Activated CD4-positive, alpha-beta memory T cell treated with anti-CD3 and anti-CD28 coated beads for 36 hours (primary cell): ENCODE data around the gene ATCAY. TPM values are rescaled to one million over a fixed set of nuclear protein-coding genes. Genes with fewer than 3 reads are reported as not detected.
"Not testable (repeated sequence)": the region's sequence is repeated elsewhere in the genome, so short reads cannot be mapped to it uniquely, and the experiment has no call there.

Experiments
- CTCF ChIA-PET: fragments of 350-600 bp; sonication (Branson Sonifier 250); formaldehyde crosslinking; loops from one replicate; lab custom pipeline; 2021; ENCODE audit warnings: antibody characterized with exemption, inconsistent platforms; lab: Charles Lee
- POLR2A ChIA-PET: fragments of 350-600 bp; sonication (Branson Sonifier 250); formaldehyde crosslinking; loops from one replicate; lab custom pipeline; 2021; ENCODE audit warnings: antibody characterized with exemption; lab: Charles Lee
- DNase-seq: peaks from one replicate; pipeline ENCODE4 v3.0.0-alpha.2; 2020
- H3K27ac Mint-ChIP-seq: one replicate; pipeline ENCODE4 v1.8.0; 2021; ENCODE audit warnings: mixed read lengths
- H3K27me3 Mint-ChIP-seq: one replicate; pipeline ENCODE4 v1.8.0; 2021; ENCODE audit warnings: mixed read lengths
- H3K36me3 Mint-ChIP-seq: one replicate; pipeline ENCODE4 v1.8.0; 2021; ENCODE audit warnings: mixed read lengths
- H3K4me1 Mint-ChIP-seq: one replicate; pipeline ENCODE4 v1.8.0; 2021; ENCODE audit warnings: low read depth, mixed read lengths
- H3K4me3 Mint-ChIP-seq: one replicate; pipeline ENCODE4 v1.8.0; 2021; ENCODE audit warnings: mild to moderate bottlenecking, mixed read lengths
- H3K9me3 Mint-ChIP-seq: one replicate; pipeline ENCODE4 v1.8.0; 2021; ENCODE audit warnings: mixed read lengths
- intact Hi-C: fragments of 100-400 bp; cut with micrococcal nuclease; formaldehyde crosslinking; loops from one replicate; pipeline ENCODE4 v1.15.1; 2023
- total RNA-seq, 2 experiments: library from RNA; stranded (reverse); gene quantifications; one replicate each; pipeline ENCODE4 v1.2.3, GENCODE V29; 2021

Gene ATCAY
- total RNA-seq, 2 experiments from 2014 or later = not detected

- Mint-ChIP-seq H3K4me3 (no peak overlapping the region), H3K27ac (no peak overlapping the region), H3K9me3 (no peaks in the 10 kb centered on the region), H3K36me3 (no peaks in the 10 kb centered on the region), H3K27me3 (peaks cover 2% of the 10 kb centered on the region), H3K4me1 (no peaks in the 10 kb centered on the region)
- DNase-seq = no peak
- ChIA-PET CTCF (interaction anchor here (0.7 kb wide), 1 partner anchor 479 kb away, joined by 3 read pairs; no protein-coding TSS in a partner anchor), POLR2A (no interaction called here)
- intact Hi-C loops = no loop called here
These were observed 13.2 kb downstream of the ATCAY start for GRCh38 chr19:3893509-3894179.

GRCh38 chr19:3894959-3895358, 14.5 kb downstream of the ATCAY start:
- H3K4me3 Mint-ChIP-seq, H3K4me1 Mint-ChIP-seq, H3K27me3 Mint-ChIP-seq, DNase-seq, POLR2A ChIA-PET, H3K36me3 Mint-ChIP-seq, intact Hi-C loops, H3K27ac Mint-ChIP-seq, H3K9me3 Mint-ChIP-seq, CTCF ChIA-PET: not testable (repeated sequence)

- intact Hi-C loops = no loop called here
- peaks cover 3% of the 10 kb centered on the region for H3K27me3 Mint-ChIP-seq
- no peaks in the 10 kb centered on the region for H3K36me3 Mint-ChIP-seq
- no peak overlapping the region for H3K27ac Mint-ChIP-seq
- POLR2A ChIA-PET = no interaction called here
- H3K4me3 Mint-ChIP-seq = no peak overlapping the region
- no peaks in the 10 kb centered on the region for H3K4me1 Mint-ChIP-seq
- no peak for DNase-seq
- H3K9me3 Mint-ChIP-seq = peaks cover 3% of the 10 kb centered on the region
- CTCF ChIA-PET = no interaction called here
These were observed 15.3 kb downstream of the ATCAY start for GRCh38 chr19:3895788-3896187.

- Mint-ChIP-seq H3K27ac (no peak overlapping the region), H3K4me3 (no peak overlapping the region), H3K4me1 (no peaks in the 10 kb centered on the region), H3K9me3 (peaks cover 3% of the 10 kb centered on the region), H3K36me3 (no peaks in the 10 kb centered on the region), H3K27me3 (peaks cover 5% of the 10 kb centered on the region)
- intact Hi-C loops = no loop called here
- ChIA-PET CTCF (no interaction called here), POLR2A (no interaction called here)
- DNase-seq = no peak
These were observed 17.5 kb downstream of the ATCAY start for GRCh38 chr19:3897936-3898335.

GRCh38 chr19:3898426-3898825, 17.9 kb downstream of the ATCAY start:
- no peak overlapping the region for H3K4me3 Mint-ChIP-seq

GRCh38 chr19:3899531-3900294, 19.2 kb downstream of the ATCAY start:
- no peaks in the 10 kb centered on the region for H3K36me3 Mint-ChIP-seq
- H3K27me3 Mint-ChIP-seq = peaks cover 6% of the 10 kb centered on the region
- no peak overlapping the region for H3K4me3 Mint-ChIP-seq
- intact Hi-C loops = no loop called here
- ChIA-PET POLR2A (no interaction called here), CTCF (no interaction called here)
- H3K9me3 Mint-ChIP-seq = peaks cover 3% of the 10 kb centered on the region
- H3K4me1 Mint-ChIP-seq = no peaks in the 10 kb centered on the region
- no peak overlapping the region for H3K27ac Mint-ChIP-seq
- DNase-seq = no peak

More at GRCh38 chr19:3898426-3898825, 17.9 kb downstream of the ATCAY start:
- CTCF ChIA-PET = no interaction called here
- Mint-ChIP-seq H3K36me3 (no peaks in the 10 kb centered on the region), H3K27me3 (peaks cover 5% of the 10 kb centered on the region), H3K9me3 (peaks cover 3% of the 10 kb centered on the region), H3K27ac (no peak overlapping the region), H3K4me1 (no peaks in the 10 kb centered on the region)
- intact Hi-C loops = no loop called here
- no peak for DNase-seq
- POLR2A ChIA-PET = no interaction called here

GRCh38 chr19:3902317-3902973, 22.0 kb downstream of the ATCAY start:
- peaks cover 3% of the 10 kb centered on the region for H3K9me3 Mint-ChIP-seq

GRCh38 chr19:3904233-3904632, 23.7 kb downstream of the ATCAY start:
- no peak overlapping the region for H3K27ac Mint-ChIP-seq
- H3K36me3 Mint-ChIP-seq = no peaks in the 10 kb centered on the region
- CTCF ChIA-PET = no interaction called here
- DNase-seq = no peak
- intact Hi-C loops = no loop called here
- POLR2A ChIA-PET = no interaction called here
- peaks cover 3% of the 10 kb centered on the region for H3K27me3 Mint-ChIP-seq
- H3K9me3 Mint-ChIP-seq = no peaks in the 10 kb centered on the region
- no peaks in the 10 kb centered on the region for H3K4me1 Mint-ChIP-seq
- no peak overlapping the region for H3K4me3 Mint-ChIP-seq

More at GRCh38 chr19:3902317-3902973, 22.0 kb downstream of the ATCAY start:
- H3K36me3 Mint-ChIP-seq = no peaks in the 10 kb centered on the region
- intact Hi-C loops = no loop called here
- no peak overlapping the region for H3K4me3 Mint-ChIP-seq
- H3K4me1 Mint-ChIP-seq = no peaks in the 10 kb centered on the region
- H3K27ac Mint-ChIP-seq = no peak overlapping the region
- peaks cover 5% of the 10 kb centered on the region for H3K27me3 Mint-ChIP-seq
- POLR2A ChIA-PET = no interaction called here
- CTCF ChIA-PET = no interaction called here
- no peak for DNase-seq

GRCh38 chr19:3907626-3908265, 27.3 kb downstream of the ATCAY start:
- DNase-seq = no peak
- H3K36me3 Mint-ChIP-seq = no peaks in the 10 kb centered on the region
- CTCF ChIA-PET = no interaction called here
- H3K4me3 Mint-ChIP-seq = no peak overlapping the region
- peaks cover 12% of the 10 kb centered on the region for H3K9me3 Mint-ChIP-seq
- H3K4me1 Mint-ChIP-seq = no peaks in the 10 kb centered on the region
- peaks cover 2% of the 10 kb centered on the region for H3K27me3 Mint-ChIP-seq
- intact Hi-C loops = no loop called here
- no peak overlapping the region for H3K27ac Mint-ChIP-seq
- POLR2A ChIA-PET = no interaction called here

GRCh38 chr19:3908266-3909054, 28.0 kb downstream of the ATCAY start:
- POLR2A ChIA-PET = no interaction called here
- intact Hi-C loops = no loop called here

GRCh38 chr19:3910105-3910504, 29.6 kb downstream of the ATCAY start:
- no peaks in the 10 kb centered on the region for H3K4me1 Mint-ChIP-seq
- no peaks in the 10 kb centered on the region for H3K36me3 Mint-ChIP-seq
- POLR2A ChIA-PET = no interaction called here
- no peak for DNase-seq
- H3K4me3 Mint-ChIP-seq = no peak overlapping the region
- no peak overlapping the region for H3K27ac Mint-ChIP-seq
- peaks cover 12% of the 10 kb centered on the region for H3K9me3 Mint-ChIP-seq
- intact Hi-C loops = no loop called here
- H3K27me3 Mint-ChIP-seq = no peaks in the 10 kb centered on the region
- CTCF ChIA-PET = no interaction called here

More at GRCh38 chr19:3908266-3909054, 28.0 kb downstream of the ATCAY start:
- Mint-ChIP-seq H3K9me3 (peaks cover 12% of the 10 kb centered on the region), H3K4me1 (no peaks in the 10 kb centered on the region), H3K36me3 (no peaks in the 10 kb centered on the region), H3K27ac (no peak overlapping the region), H3K27me3 (peaks cover 2% of the 10 kb centered on the region), H3K4me3 (no peak overlapping the region)
- CTCF ChIA-PET = no interaction called here
- DNase-seq = no peak
